ENCODE measurements around the gene HHAT. TPM values are rescaled to one million over a fixed set of nuclear protein-coding genes. Genes with fewer than 3 reads are reported as not detected.

HHAT gene
- total and polyA plus RNA-seq, 2 of the 4 experiments (the other 2 are of a cell fraction) = 1.7 to 2.5 TPM

DNA sequence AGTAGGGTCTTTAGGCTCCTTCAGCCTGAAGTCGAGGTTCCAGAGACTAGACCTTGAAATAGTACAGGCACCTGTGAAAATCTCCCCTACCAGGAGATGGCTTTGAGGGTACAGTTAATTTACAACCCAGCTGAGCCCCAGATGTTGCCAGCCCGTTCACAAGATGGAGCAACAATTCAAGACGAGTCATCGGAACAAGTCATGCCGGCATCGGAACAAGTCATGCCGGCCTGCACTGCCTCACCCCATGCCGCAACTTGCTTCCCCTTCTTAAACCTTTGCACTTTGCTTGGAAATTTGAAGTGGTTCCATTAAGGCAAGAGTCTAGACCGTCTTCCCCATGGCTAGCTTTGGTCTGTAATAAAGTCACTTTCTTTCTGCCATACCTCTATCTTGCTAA is 16.0 kb downstream of the HHAT start:
- CTCF ChIA-PET = interaction anchor here (0.9 to 2.4 kb wide), 2 partner anchors 15 to 16 kb away, joined by 3 to 6 read pairs; no protein-coding TSS in a partner anchor
- no peak overlapping the region for H4K8ac ChIP-seq (ENCODE audit: low read depth in 2 of 2, low read length in 2 of 2)
- intact Hi-C loops (cut with micrococcal nuclease) = no loop called here

More for the DNA sequence above, 16.0 kb downstream of the HHAT start:
- no peaks in the 10 kb centered on the region for H4K20me1 ChIP-seq (ENCODE audit: insufficient read depth, low read length)
- no peak overlapping the region for H3K14ac ChIP-seq (replicated peaks; ENCODE audit: low read depth, low read length)
- H3K4me3 ChIP-seq (ENCODE audit: insufficient read depth, low read depth, low read length) = no peak overlapping the region
- no peak overlapping the region for H2BK20ac ChIP-seq (ENCODE audit: low read depth, low read length)
- in situ Hi-C loops (cut with MboI; ENCODE audit: low sequenced_read_pairs) (no loop called here), dilution Hi-C loops (cut with HindIII; ENCODE audit: low sequenced_read_pairs, unreplicated experiment) (no loop called here)
- 40% methylated on average over 1 of the region's 9 CpGs; no CpG with 5 or more reads in 1 of the 2 experiments for WGBS, 2 experiments (ENCODE audit: extremely low coverage in 2 of 2, insufficient read length in 1 of 2)
- no peaks in the 10 kb centered on the region for H3K4me1 ChIP-seq (ENCODE audit: control insufficient read depth, insufficient read depth, low read length)
- no peaks in the 10 kb centered on the region for H3K79me1 ChIP-seq (ENCODE audit: low read depth in 1 of 2, low read length in 2 of 2)
- BruUV-seq (replicated peaks) = no TSS peak
- no peaks in the 10 kb centered on the region for H3K9me3 ChIP-seq (ENCODE audit: control insufficient read depth, insufficient read depth, low read length)
- ATAC-seq (ENCODE audit: low read depth) (no peak), DNase-seq (no peak)
- no peak overlapping the region for H3K56ac ChIP-seq (ENCODE audit: extremely low read depth, insufficient read depth, low read length)
- no peaks in the 10 kb centered on the region for H3K27me3 ChIP-seq (ENCODE audit: control insufficient read depth, insufficient read depth, low read length)
- no peak overlapping the region for H2BK120ac ChIP-seq (ENCODE audit: low read depth, low read length)
- H2AFZ ChIP-seq (replicated peaks; ENCODE audit: low read length, poor library complexity) = no peak overlapping the region
- no peak overlapping the region for H3K4me2 ChIP-seq (ENCODE audit: low read depth, low read length)
- H4K91ac ChIP-seq (ENCODE audit: insufficient read depth, low read depth, low read length) = no peak overlapping the region
- H2AK5ac ChIP-seq (ENCODE audit: low read depth, low read length) = no peak overlapping the region
- no peak overlapping the region for H4K5ac ChIP-seq (ENCODE audit: low read depth, low read length)
- H2AK9ac ChIP-seq (replicated peaks; ENCODE audit: low read depth, low read length, poor library complexity) = no peak overlapping the region
- H3K4ac ChIP-seq (ENCODE audit: low read depth, low read length) = no peak overlapping the region
- no peak overlapping the region for H3K27ac ChIP-seq (ENCODE audit: insufficient read depth, low read length)
- no peak overlapping the region for H3K23ac ChIP-seq (ENCODE audit: low read depth, low read length)
- no peak overlapping the region for H2BK15ac ChIP-seq (ENCODE audit: low read depth, low read length)
- H3K9me1 ChIP-seq (ENCODE audit: insufficient read depth, low read length) = peaks cover 5% of the 10 kb centered on the region; the same call in 1 of the 2 replicates
- no peak overlapping the region for H3K9ac ChIP-seq (ENCODE audit: low read depth, low read length)
- no peak overlapping the region for H3K18ac ChIP-seq (ENCODE audit: low read depth, low read length)
- no peaks in the 10 kb centered on the region for H3K36me3 ChIP-seq (ENCODE audit: control insufficient read depth, insufficient read depth, low read length)
- POLR2A ChIA-PET (ENCODE audit: unreplicated experiment) = no interaction called here
- TF ChIP-seq CHD1 (IDR thresholded peaks at IDR 0.05; ENCODE audit: low read depth, low read length) = no peak
- no peak for TF ChIP-seq RFX5 (IDR thresholded peaks at IDR 0.05; ENCODE audit: low read depth, low read length)
- TF ChIP-seq USF2 (IDR thresholded peaks at IDR 0.05; ENCODE audit: low read depth, low read length) = no peak
- no peak for TF ChIP-seq MXI1 (IDR thresholded peaks at IDR 0.05; ENCODE audit: borderline replicate concordance, low read depth, low read length)
- TF ChIP-seq BHLHE40 (IDR thresholded peaks at IDR 0.05; ENCODE audit: low read depth, low read length) = no peak
- TF ChIP-seq, protein P1, sequence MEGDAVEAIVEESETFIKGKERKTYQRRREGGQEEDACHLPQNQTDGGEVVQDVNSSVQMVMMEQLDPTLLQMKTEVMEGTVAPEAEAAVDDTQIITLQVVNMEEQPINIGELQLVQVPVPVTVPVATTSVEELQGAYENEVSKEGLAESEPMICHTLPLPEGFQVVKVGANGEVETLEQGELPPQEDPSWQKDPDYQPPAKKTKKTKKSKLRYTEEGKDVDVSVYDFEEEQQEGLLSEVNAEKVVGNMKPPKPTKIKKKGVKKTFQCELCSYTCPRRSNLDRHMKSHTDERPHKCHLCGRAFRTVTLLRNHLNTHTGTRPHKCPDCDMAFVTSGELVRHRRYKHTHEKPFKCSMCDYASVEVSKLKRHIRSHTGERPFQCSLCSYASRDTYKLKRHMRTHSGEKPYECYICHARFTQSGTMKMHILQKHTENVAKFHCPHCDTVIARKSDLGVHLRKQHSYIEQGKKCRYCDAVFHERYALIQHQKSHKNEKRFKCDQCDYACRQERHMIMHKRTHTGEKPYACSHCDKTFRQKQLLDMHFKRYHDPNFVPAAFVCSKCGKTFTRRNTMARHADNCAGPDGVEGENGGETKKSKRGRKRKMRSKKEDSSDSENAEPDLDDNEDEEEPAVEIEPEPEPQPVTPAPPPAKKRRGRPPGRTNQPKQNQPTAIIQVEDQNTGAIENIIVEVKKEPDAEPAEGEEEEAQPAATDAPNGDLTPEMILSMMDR (conservative IDR thresholded peaks at IDR 0.05; ENCODE audit: low read depth, low read length) = no peak
- no peak for TF ChIP-seq MAFK (IDR thresholded peaks at IDR 0.05; ENCODE audit: low read depth, low read length)
- no peak for TF ChIP-seq RAD21 (IDR thresholded peaks at IDR 0.05; ENCODE audit: low read length)
- no peak for TF ChIP-seq POLR2A (IDR thresholded peaks at IDR 0.05; ENCODE audit: low read depth, low read length)
- no peak for TF ChIP-seq CEBPB (IDR thresholded peaks at IDR 0.05; ENCODE audit: low read depth, low read length)
- no peak for TF ChIP-seq SMC3 (IDR thresholded peaks at IDR 0.05; ENCODE audit: low read depth, low read length)
- TF ChIP-seq MAZ (IDR thresholded peaks at IDR 0.05; ENCODE audit: borderline replicate concordance, low read depth, low read length) = no peak
- no peak for TF ChIP-seq FOS (IDR thresholded peaks at IDR 0.05; ENCODE audit: low read depth, low read length)
- H2BK5ac ChIP-seq (ENCODE audit: low read depth, low read length, poor library complexity, severe bottlenecking) = no peak overlapping the region
